PC-9 (cell line): Measurements from ENCODE around the gene C10orf67. TPM values are rescaled to one million over a fixed set of nuclear protein-coding genes. Genes with fewer than 3 reads are reported as not detected.

Experiments
- BruUV-seq: library from RNA; stranded (reverse); fragments of 400-500 nt; replicated peaks from 2 replicates; lab custom pipeline; 2021; lab: Mats Ljungman, UMichigan
- CTCF ChIA-PET: fragments of 300-600 bp; sonication (Branson Sonifier 250); formaldehyde crosslinking; loops from one replicate; lab custom pipeline; 2022; ENCODE audit warnings: antibody characterized with exemption; lab: Charles Lee
- POLR2A ChIA-PET: fragments of 300-600 bp; sonication (Branson Sonifier 250); formaldehyde crosslinking; loops from one replicate; lab custom pipeline; 2022; ENCODE audit warnings: antibody characterized with exemption; ENCODE audit not compliant: unreplicated experiment; lab: Charles Lee
- DNase-seq, 2 experiments: peaks; one replicate each; pipeline versions ENCODE4 v3.0.0 to v3.0.0-alpha.2; 2015 to 2022; ENCODE audit warnings: mixed read lengths in 1 of 2
- H2AFZ ChIP-seq: fragments of 200-600 bp; sonication (generic); 2 replicates; pipeline ENCODE4 v1.8.1; 2017; ENCODE audit warnings: antibody characterized with exemption
- H3F3A ChIP-seq: fragments of 200-600 bp; sonication (generic); 2 replicates; pipeline ENCODE4 v1.8.1; 2017; ENCODE audit warnings: antibody characterized with exemption, mild to moderate bottlenecking, low read depth; ENCODE audit not compliant: insufficient read depth
- H3K27ac ChIP-seq: fragments of 200-600 bp; sonication (generic); 2 replicates; pipeline ENCODE4 v1.6.1; 2016; ENCODE audit warnings: mixed run types
- H3K27me3 ChIP-seq: fragments of 200-600 bp; sonication (generic); 2 replicates; pipeline ENCODE4 v1.6.1; 2016; ENCODE audit warnings: low read depth, mixed run types; ENCODE audit not compliant: insufficient read depth
- H3K36me3 ChIP-seq: fragments of 200-600 bp; sonication (generic); 2 replicates; pipeline ENCODE4 v1.6.1; 2016; ENCODE audit warnings: low read depth, mixed run types
- H3K4me1 ChIP-seq: fragments of 200-600 bp; sonication (generic); replicated peaks from 2 replicates; pipeline ENCODE4 v1.6.1; 2016; ENCODE audit warnings: mixed run types; ENCODE audit not compliant: insufficient read depth
- H3K4me2 ChIP-seq: fragments of 200-600 bp; sonication (generic); 2 replicates; pipeline ENCODE4 v1.6.1; 2017; ENCODE audit warnings: mixed run types
- H3K4me3 ChIP-seq: fragments of 200-600 bp; sonication (generic); 2 replicates; pipeline ENCODE4 v1.6.1; 2016; ENCODE audit warnings: mixed run types
- H3K79me2 ChIP-seq: fragments of 200-600 bp; sonication (generic); 2 replicates; pipeline ENCODE4 v1.6.1; 2017; ENCODE audit warnings: low read depth, mixed run types
- H3K9me2 ChIP-seq: fragments of 200-600 bp; sonication (generic); 2 replicates; pipeline ENCODE4 v1.8.1; 2017; ENCODE audit warnings: mild to moderate bottlenecking; ENCODE audit not compliant: insufficient read depth
- H3K9me3 ChIP-seq: fragments of 200-600 bp; sonication (generic); 2 replicates; pipeline ENCODE4 v1.8.1; 2016; ENCODE audit warnings: low read depth; ENCODE audit not compliant: insufficient read depth
- H4K20me1 ChIP-seq: fragments of 200-600 bp; sonication (generic); 2 replicates; pipeline ENCODE4 v1.8.1; 2017; ENCODE audit not compliant: insufficient read depth
- EZH2 ChIP-seq: fragments of 200-600 bp; sonication (generic); IDR thresholded peaks from 2 replicates; pipeline ENCODE4 v1.8.0; 2017; ENCODE audit warnings: antibody characterized with exemption, low read depth
- intact Hi-C: fragments of 100-400 bp; cut with micrococcal nuclease; formaldehyde crosslinking; loops from one replicate; pipeline ENCODE4 v1.10.0; 2022; ENCODE audit not compliant: unreplicated experiment
- total RNA-seq: library from RNA; stranded (reverse); gene quantifications from 2 replicates; pipeline ENCODE4 v1.2.3, GENCODE V29; 2021
- TF ChIP-seq, protein P1 (sequence below): fragments of 200-600 bp; sonication (generic); conservative IDR thresholded peaks from 2 replicates; pipeline ENCODE4 v1.6.1; 2017; ENCODE audit warnings: mixed run types, antibody characterized with exemption, mild to moderate bottlenecking, moderate library complexity

The C10orf67 gene
- total RNA-seq, 1 experiment from 2014 or later = 1.2 TPM

DNA sequence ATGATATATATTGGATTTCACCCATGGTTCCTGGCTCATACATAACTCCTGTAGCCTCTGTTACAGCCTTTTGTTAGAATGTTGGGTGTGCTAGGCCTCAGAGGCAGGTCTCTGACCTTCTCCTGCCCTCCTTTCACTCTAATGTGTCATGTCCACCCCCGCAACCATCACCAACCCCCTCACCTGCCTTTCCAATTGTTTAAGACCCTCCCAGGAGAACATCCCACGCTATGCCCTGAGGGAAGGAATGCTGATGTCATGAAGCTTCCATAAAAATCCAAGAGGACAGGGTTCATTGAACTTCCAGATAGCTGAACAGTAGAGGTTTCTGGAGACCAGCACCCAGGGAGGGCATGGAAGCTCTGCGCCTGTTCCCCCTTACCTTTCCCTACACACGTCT is 30.8 kb upstream of the C10orf67 start:
- Histone ChIP-seq H3K79me2 (no peaks in the 10 kb centered on the region), H3K27ac (no peak overlapping the region), H3K9me2 (no peaks in the 10 kb centered on the region), H3K4me1 (no peaks in the 10 kb centered on the region), H3K36me3 (no peaks in the 10 kb centered on the region), H2AFZ (no peak overlapping the region), H3K4me2 (no peak overlapping the region), H3K9me3 (no peaks in the 10 kb centered on the region), H3F3A (no peaks in the 10 kb centered on the region), H4K20me1 (no peaks in the 10 kb centered on the region), H3K4me3 (no peak overlapping the region), H3K27me3 (no peaks in the 10 kb centered on the region)
- BruUV-seq = no TSS peak
- DNase-seq = no peak
- CTCF ChIA-PET = no interaction called here
- POLR2A ChIA-PET = no interaction called here
- TF ChIP-seq, protein P1, sequence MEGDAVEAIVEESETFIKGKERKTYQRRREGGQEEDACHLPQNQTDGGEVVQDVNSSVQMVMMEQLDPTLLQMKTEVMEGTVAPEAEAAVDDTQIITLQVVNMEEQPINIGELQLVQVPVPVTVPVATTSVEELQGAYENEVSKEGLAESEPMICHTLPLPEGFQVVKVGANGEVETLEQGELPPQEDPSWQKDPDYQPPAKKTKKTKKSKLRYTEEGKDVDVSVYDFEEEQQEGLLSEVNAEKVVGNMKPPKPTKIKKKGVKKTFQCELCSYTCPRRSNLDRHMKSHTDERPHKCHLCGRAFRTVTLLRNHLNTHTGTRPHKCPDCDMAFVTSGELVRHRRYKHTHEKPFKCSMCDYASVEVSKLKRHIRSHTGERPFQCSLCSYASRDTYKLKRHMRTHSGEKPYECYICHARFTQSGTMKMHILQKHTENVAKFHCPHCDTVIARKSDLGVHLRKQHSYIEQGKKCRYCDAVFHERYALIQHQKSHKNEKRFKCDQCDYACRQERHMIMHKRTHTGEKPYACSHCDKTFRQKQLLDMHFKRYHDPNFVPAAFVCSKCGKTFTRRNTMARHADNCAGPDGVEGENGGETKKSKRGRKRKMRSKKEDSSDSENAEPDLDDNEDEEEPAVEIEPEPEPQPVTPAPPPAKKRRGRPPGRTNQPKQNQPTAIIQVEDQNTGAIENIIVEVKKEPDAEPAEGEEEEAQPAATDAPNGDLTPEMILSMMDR = no peak
- no peak for TF ChIP-seq EZH2
- intact Hi-C loops = no loop called here

DNA sequence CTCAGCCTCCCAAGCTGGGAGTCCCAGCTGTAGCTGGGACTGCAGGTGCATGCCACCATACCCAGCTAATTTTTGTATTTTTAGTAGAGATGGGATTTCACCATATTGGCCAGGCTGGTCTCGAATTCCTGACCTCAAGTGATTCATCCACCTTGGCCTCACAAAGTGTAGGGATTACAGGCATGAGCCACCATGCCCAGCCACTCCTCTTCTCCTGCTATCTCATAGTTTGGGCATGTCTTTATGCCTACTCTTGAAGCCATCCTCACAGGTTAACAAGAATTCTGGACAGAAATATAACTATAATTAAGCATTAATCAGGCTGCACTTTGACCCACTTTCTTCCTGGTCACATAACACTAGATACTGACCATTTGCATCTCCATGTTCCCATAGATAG is 28.6 kb upstream of the C10orf67 start:
- Histone ChIP-seq H3K9me3 (no peaks in the 10 kb centered on the region), H3K9me2 (no peaks in the 10 kb centered on the region), H4K20me1 (no peaks in the 10 kb centered on the region), H3K27ac (no peak overlapping the region), H3F3A (no peaks in the 10 kb centered on the region), H2AFZ (no peak overlapping the region), H3K36me3 (no peaks in the 10 kb centered on the region), H3K4me3 (no peak overlapping the region), H3K79me2 (no peaks in the 10 kb centered on the region), H3K4me2 (no peak overlapping the region), H3K27me3 (no peaks in the 10 kb centered on the region), H3K4me1 (no peaks in the 10 kb centered on the region; the same call in 1 of the 2 replicates)
- intact Hi-C loops = no loop called here
- POLR2A ChIA-PET = no interaction called here
- BruUV-seq = no TSS peak
- DNase-seq = no peak
- CTCF ChIA-PET = no interaction called here
- TF ChIP-seq, protein P1 = no peak
- TF ChIP-seq EZH2 = no peak

DNA sequence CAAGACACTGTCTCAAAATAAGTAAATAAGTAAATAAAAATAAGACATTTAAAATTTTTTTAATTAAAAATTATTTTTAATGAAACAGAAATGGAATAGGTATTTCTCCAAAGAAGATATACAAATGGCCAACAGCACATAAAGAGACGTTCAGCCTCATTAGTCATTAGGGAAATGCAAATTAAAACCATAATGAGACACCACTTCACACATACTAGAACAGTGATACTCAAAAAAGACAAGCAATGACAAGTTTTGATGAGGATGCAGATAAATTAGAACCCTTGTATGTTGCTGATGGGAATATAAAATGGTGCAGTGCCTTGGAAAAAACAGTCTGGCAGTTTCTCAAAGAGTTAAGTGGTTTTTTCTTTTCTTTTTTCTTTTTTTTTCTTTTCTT is 26.5 kb upstream of the C10orf67 start:
- intact Hi-C loops = no loop called here
- no peak for DNase-seq
- no peaks in the 10 kb centered on the region for H3K27me3 ChIP-seq
- no peak overlapping the region for H2AFZ ChIP-seq
- H3K27ac ChIP-seq = no peak overlapping the region
- BruUV-seq = no TSS peak
- H3K4me1 ChIP-seq = no peaks in the 10 kb centered on the region; the same call in 1 of the 2 replicates
- no peaks in the 10 kb centered on the region for H3K9me2 ChIP-seq
- no peaks in the 10 kb centered on the region for H3K36me3 ChIP-seq
- no peaks in the 10 kb centered on the region for H3K79me2 ChIP-seq
- H4K20me1 ChIP-seq = no peaks in the 10 kb centered on the region
- H3F3A ChIP-seq = no peaks in the 10 kb centered on the region
- no peaks in the 10 kb centered on the region for H3K9me3 ChIP-seq
- H3K4me2 ChIP-seq = no peak overlapping the region
- POLR2A ChIA-PET = no interaction called here
- no peak overlapping the region for H3K4me3 ChIP-seq
- TF ChIP-seq, protein P1 = no peak
- TF ChIP-seq EZH2 = no peak
- CTCF ChIA-PET = no interaction called here
